ENCODE measurements around the gene ABCG1. TPM values are rescaled to one million over a fixed set of nuclear protein-coding genes. Genes with fewer than 3 reads are reported as not detected.

ABCG1 gene
- polyA plus RNA-seq, 2 of the 4 experiments (the other 2 are of a cell fraction), result 2.3 to 5.1 TPM

DNA sequence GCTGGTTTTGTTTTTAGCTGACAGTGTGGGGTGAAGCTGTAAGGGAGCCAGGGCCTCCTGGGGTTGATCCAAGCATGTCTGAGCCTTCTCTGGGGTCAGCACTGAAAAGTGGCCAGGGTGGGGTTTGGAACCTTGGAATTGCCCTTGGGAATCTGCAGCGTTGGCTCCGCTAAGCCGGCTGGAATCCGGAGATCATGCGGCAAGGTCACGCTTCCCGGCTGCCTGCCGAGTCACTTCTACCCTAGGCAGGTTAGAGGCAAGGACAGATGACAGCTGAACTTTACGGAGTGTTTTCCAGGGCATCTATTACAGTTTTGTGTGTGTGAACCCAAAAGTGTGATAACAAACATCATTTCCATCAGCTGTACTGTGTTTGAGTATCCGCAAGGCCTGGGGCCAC is 17.1 kb downstream of the ABCG1 start:
- no peak overlapping the region for H3K4me2 ChIP-seq
- H3K4me1 ChIP-seq, result peaks cover 22% of the 10 kb centered on the region
- DNase-seq (ENCODE audit: low read depth in 1 of 2, low spot score in 1 of 2) (no peak), FAIRE-seq (no peak), ATAC-seq (no peak)
- TF ChIP-seq CTCF (IDR thresholded peaks at IDR 0.05) (no peak), KDM1A (IDR thresholded peaks at IDR 0.05; ENCODE audit: low read depth) (no peak), POLR2A (IDR thresholded peaks at IDR 0.05; ENCODE audit: low read length) (no peak), EP300 (IDR thresholded peaks at IDR 0.05) (no peak), RCOR1 (IDR thresholded peaks at IDR 0.05; ENCODE audit: low read depth, low read length) (no peak), BHLHE40 (IDR thresholded peaks at IDR 0.05; ENCODE audit: low read depth, low read length) (no peak), NPAS2 (CRISPR knock-in tag; IDR thresholded peaks at IDR 0.05; ENCODE audit: borderline replicate concordance) (no peak), MAFK (IDR thresholded peaks at IDR 0.05; ENCODE audit: partially characterized antibody) (no peak), CHD4 (IDR thresholded peaks at IDR 0.05; ENCODE audit: borderline replicate concordance) (no peak), RAD21 (conservative IDR thresholded peaks at IDR 0.05 in 1 of 2, IDR thresholded peaks at IDR 0.05 in 1 of 2) (no peak), SMC3 (IDR thresholded peaks at IDR 0.05) (no peak), USF2 (IDR thresholded peaks at IDR 0.05) (no peak), FOXS1 (CRISPR knock-in tag; IDR thresholded peaks at IDR 0.05) (no peak), FOSL2 (IDR thresholded peaks at IDR 0.05) (no peak), FOSL2 (CRISPR knock-in tag; IDR thresholded peaks at IDR 0.05) (no peak), EHMT2 (IDR thresholded peaks at IDR 0.05; ENCODE audit: low read depth) (no peak), HES2 (IDR thresholded peaks at IDR 0.05) (no peak), PHF8 (IDR thresholded peaks at IDR 0.05; ENCODE audit: borderline replicate concordance, low read depth) (no peak), SREBF2 (IDR thresholded peaks at IDR 0.05) (no peak)
- TF ChIP-seq, protein P1, sequence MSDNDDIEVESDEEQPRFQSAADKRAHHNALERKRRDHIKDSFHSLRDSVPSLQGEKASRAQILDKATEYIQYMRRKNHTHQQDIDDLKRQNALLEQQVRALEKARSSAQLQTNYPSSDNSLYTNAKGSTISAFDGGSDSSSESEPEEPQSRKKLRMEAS (IDR thresholded peaks at IDR 0.05), result no peak
- TF ChIP-seq, protein P2, sequence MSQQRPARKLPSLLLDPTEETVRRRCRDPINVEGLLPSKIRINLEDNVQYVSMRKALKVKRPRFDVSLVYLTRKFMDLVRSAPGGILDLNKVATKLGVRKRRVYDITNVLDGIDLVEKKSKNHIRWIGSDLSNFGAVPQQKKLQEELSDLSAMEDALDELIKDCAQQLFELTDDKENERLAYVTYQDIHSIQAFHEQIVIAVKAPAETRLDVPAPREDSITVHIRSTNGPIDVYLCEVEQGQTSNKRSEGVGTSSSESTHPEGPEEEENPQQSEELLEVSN (IDR thresholded peaks at IDR 0.05; ENCODE audit: borderline replicate concordance, low read depth), result no peak
- H3K9me3 ChIP-seq, result no peaks in the 10 kb centered on the region
- 95% methylated on average over 9 of the region's 10 CpGs for WGBS (ENCODE audit: missing lambda C conversion rate)
- ChIA-PET CTCF (interaction anchor here (1.2 to 1.6 kb wide), 2 partner anchors 27 to 33 kb away, joined by 3 read pairs; no protein-coding TSS in a partner anchor), POLR2A (no interaction called here)
- H3K4me3 ChIP-seq, result no peak overlapping the region
- peak overlapping the region in 1 of 2 experiments; percentile 33; a peak in 2 of 6 replicates for H3K27ac ChIP-seq

DNA sequence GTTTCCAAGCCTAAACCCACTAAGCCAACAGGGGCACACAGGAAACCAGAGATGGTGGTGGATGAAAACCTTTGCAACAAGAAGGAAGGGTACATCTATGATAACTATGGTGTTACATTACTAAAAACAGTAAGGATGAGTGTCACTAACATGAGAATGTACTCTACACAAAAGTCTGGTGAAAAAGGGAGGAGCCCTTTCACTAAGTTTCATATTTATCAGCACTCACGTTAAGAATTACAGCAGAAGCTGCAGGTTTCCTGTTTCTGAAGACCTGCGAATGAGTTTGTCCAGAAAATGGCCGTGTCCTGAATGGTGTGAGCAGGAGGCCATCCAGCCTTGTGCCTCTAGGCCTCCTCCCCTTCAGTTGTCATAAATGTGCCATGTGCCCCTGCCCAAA is 17.8 kb downstream of the ABCG1 start:
- FAIRE-seq (no peak), DNase-seq (ENCODE audit: low read depth in 1 of 2, low spot score in 1 of 2) (no peak), ATAC-seq (no peak)
- no peak overlapping the region for H3K4me2 ChIP-seq
- no peaks in the 10 kb centered on the region for H3K9me3 ChIP-seq
- peaks cover 22% of the 10 kb centered on the region for H3K4me1 ChIP-seq
- 88% methylated on average over 3 of the region's 3 CpGs for WGBS (ENCODE audit: missing lambda C conversion rate)
- no peak overlapping the region for H3K27ac ChIP-seq
- no peak overlapping the region for H3K4me3 ChIP-seq
- POLR2A ChIA-PET, result no interaction called here
- no peak for TF ChIP-seq RCOR1 (IDR thresholded peaks at IDR 0.05; ENCODE audit: low read depth, low read length)
- no peak for TF ChIP-seq RARB (CRISPR knock-in tag; IDR thresholded peaks at IDR 0.05)
- TF ChIP-seq MAFK (IDR thresholded peaks at IDR 0.05; ENCODE audit: partially characterized antibody), result no peak
- TF ChIP-seq RNF2 (IDR thresholded peaks at IDR 0.05; ENCODE audit: borderline replicate concordance, low read depth), result no peak
- no peak for TF ChIP-seq HEYL (CRISPR knock-in tag; IDR thresholded peaks at IDR 0.05)
- no peak for TF ChIP-seq ATOH8 (CRISPR knock-in tag; IDR thresholded peaks at IDR 0.05; ENCODE audit: low read depth)
- TF ChIP-seq FOSL2 (IDR thresholded peaks at IDR 0.05), result no peak
- TF ChIP-seq FOSL2 (CRISPR knock-in tag; IDR thresholded peaks at IDR 0.05), result no peak
- TF ChIP-seq HOXA7 (CRISPR knock-in tag; IDR thresholded peaks at IDR 0.05), result no peak
- CTCF ChIA-PET, result interaction anchor here (1.6 to 2.3 kb wide), 3 partner anchors 26 to 145 kb away, joined by 3 to 8 read pairs (median 3); no protein-coding TSS in a partner anchor
